GM10266 (cell line): ENCODE data around the gene RNF144B.
A peak's percentile ranks its signal among the peaks of the same experiment; 100 is the strongest.
"Not testable (repeated sequence)": the region's sequence is repeated elsewhere in the genome, so short reads cannot be mapped to it uniquely, and the experiment has no call there.

Experiments
- DNase-seq: peaks from one replicate; pipeline ENCODE4 v3.0.0; 2012; ENCODE audit errors: extremely low spot score
- TF ChIP-seq, protein P1 (sequence below): IDR thresholded peaks from 2 replicates; pipeline ENCODE4 v1.5.1; 2012; ENCODE audit warnings: mild to moderate bottlenecking, low read depth; ENCODE audit not compliant: control insufficient read depth, insufficient read depth; ENCODE audit errors: missing control alignments

Gene RNF144B

DNA sequence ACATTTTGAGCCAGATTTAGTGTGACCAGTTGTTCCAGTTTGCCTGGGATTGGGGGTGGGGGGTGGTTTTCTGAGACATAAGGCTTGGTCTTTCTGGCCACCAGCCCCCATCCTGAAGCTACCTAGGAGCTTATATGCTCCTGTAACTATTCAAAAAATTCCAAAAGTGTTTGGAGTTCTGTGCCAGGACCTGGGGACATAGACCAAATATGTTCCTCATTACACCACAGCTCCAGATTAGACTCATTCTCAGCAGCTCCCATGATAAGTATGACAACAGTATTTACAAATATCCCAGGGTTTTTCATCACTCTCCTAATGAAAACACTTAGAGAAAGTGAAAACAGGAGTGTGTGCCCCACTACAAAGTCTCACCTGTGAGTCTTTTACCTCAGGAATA, 37.8 kb upstream of the RNF144B start:
- no peak for DNase-seq
- TF ChIP-seq, protein P1, sequence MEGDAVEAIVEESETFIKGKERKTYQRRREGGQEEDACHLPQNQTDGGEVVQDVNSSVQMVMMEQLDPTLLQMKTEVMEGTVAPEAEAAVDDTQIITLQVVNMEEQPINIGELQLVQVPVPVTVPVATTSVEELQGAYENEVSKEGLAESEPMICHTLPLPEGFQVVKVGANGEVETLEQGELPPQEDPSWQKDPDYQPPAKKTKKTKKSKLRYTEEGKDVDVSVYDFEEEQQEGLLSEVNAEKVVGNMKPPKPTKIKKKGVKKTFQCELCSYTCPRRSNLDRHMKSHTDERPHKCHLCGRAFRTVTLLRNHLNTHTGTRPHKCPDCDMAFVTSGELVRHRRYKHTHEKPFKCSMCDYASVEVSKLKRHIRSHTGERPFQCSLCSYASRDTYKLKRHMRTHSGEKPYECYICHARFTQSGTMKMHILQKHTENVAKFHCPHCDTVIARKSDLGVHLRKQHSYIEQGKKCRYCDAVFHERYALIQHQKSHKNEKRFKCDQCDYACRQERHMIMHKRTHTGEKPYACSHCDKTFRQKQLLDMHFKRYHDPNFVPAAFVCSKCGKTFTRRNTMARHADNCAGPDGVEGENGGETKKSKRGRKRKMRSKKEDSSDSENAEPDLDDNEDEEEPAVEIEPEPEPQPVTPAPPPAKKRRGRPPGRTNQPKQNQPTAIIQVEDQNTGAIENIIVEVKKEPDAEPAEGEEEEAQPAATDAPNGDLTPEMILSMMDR: no peak

DNA sequence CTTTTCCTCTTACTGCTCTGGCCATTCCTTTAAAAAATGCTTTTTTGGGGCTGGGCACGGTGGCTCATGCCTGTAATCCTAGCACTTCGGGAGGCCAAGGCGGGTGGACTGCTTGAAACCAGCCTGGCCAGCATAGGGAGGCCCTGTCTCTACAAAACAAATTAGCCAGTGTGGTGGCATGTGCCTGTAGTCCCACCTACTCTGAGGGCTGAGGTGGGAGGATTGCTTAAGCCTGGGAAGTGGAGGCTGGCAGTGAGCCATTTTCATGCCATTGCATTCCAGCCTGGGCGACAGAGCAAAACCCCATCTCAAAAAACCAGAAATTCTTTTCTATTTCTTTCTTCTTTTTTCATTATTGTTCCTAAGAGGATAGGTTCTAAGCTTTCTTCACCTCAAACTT, 36.9 kb upstream of the RNF144B start:
- DNase-seq: no peak
- TF ChIP-seq, protein P1: no peak

DNA sequence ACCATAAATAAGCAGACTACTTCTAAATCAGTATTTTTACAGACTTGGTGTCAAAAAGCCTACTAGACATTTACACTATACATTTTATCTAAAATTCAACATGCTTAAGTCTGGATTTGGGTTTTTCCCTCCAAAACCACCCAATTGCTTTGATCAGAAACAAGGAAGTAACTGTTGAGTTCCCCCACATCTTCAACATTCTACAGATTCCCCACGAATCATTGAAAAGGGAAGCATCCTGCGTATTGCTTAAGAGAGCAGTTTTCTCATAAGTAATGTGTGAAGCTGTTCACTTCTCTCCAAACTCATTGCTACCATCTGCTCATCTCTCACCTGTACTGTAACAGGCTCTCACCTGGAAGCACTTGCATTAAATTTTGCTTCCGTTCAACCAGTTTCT, 36.4 kb upstream of the RNF144B start:
- DNase-seq: no peak
- TF ChIP-seq, protein P1: no peak

DNA sequence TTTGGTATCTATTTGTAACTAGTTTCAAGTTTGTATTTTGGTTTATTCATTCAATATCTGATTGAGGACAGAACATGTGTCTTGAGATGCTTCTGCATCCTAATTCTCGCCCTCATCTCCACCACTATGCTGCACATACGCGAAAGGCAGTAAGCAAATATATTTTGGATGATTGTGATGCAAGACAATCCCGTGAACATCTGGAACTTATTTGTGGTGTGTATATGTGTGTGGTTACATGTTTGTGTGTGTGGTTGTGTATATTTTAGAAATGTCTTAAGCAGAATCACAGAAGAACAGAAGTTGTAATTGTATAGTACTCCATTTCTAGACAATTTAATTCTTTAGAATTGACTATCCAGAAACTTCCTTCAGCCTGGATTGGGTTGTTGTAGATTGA, 35.1 kb upstream of the RNF144B start:
- TF ChIP-seq, protein P1: no peak
- no peak for DNase-seq

DNA sequence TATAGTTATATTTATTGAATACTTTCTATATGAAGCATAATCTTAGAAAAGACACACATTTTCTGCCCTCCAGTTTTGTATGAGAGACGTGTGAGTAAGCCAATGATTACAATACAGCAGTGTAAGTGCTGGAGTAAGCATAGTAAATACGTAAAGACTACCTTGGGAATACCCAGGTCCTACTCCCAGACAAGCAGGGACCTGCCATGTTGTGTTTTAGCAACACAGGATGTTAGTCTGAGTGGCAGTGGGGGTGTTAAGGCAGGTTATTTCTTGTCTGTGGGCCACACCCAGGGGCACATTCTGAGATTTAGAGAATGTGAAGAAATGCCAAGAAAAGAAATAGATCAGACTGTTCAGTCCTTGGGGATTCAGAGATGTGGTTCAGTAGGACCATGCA, 34.3 kb upstream of the RNF144B start:
- DNase-seq: no peak

DNA sequence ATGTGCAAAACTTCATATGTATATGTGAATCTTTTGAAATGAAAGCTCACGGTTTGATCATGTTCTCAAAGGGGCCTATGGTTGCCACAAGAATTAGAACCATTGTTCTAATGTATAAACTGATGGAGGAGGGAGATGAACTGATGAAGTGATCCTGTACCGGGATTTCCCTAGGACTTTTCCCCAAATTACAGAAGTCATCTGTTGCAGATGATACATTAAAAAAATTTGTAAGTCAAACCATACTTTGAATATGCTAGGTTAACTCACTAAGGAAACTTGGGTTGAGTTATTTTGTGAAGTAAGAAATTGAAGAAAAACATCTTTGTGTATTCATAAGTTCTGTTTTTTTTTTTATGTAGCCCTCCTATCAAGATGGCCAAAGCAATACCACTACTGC, 33.9 kb upstream of the RNF144B start:
- no peak for DNase-seq
- TF ChIP-seq, protein P1: no peak

More for the DNA sequence above, 34.3 kb upstream of the RNF144B start:
- TF ChIP-seq, protein P1: no peak

DNA sequence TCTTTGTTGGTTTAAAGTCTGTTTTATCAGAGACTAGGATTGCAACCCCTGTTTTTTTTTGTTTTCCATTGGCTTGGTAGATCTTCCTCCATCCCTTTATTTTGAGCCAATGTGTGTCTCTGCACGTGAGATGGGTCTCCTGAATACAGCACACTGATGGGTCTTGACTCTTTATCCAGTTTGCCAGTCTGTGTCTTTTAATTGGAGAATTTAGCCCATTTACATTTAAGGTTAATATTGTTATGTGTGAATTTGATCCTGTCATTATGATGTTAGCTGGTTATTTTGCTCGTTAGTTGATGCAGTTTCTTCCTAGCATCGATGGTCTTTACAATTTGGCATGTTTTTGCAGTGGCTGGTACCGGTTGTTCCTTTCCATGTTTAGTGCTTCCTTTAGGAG, 29.6 kb upstream of the RNF144B start:
- DNase-seq: not testable (repeated sequence)

DNA sequence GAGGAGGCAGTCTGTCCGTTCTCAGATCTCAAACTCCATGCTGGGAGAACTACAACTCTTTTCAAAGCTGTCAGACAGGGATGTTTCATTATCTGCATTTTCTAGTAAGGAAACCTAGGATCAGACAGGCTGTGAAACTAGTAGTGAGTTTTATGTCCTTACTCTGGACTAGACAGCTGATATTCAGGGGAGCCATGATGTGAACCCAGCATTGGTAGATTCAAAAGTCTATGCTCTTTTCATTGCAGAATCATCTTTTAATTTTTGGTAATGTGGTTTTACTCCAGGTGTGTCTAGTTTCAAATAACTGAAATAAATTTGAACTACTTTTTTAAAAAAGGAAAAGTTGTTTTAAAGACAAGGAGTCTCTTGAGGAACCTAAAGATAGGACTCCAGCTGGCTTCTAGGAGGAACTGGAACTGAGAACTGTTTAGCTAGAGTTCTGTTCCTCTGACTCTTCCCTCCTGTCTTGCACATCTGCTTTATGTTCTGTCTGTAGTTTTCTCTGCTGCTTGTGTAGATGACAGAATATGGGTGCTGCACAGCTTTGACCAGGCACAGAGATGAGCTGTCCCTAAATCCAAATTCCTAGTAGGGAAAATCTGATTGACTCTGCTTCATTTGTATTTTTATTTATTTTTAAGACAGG, 27.8 kb upstream of the RNF144B start:
- DNase-seq: peak; percentile 22
- TF ChIP-seq, protein P1: no peak
